KG1 (cell line): ENCODE data around the gene NPSR1.

Source experiments
- DNase-seq: peaks from one replicate; lab custom pipeline; 2025; lab: John Stamatoyannopoulos, UW

The NPSR1 gene

DNA sequence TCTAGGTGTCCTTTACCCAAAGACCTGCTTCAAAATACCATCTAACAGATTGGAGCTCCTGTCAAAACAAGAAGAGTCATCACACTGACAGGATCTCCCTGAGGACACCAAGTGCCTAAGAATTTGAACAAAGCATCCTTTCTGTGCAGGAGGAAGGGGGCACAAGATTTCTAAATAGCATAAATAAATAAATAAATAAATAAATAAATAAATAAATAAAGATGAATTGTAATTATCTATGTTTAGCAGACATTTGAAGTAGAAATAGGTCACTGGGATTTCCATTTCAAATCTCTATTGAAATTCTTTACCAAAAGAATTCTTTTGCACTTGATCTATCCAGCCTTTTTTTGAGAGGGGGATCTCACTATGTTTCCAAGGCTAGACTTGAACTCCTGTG is 65.3 kb downstream of the NPSR1 start:
- DNase-seq, result no peak

GRCh38 chr7:34723866-34724490 is 66.0 kb downstream of the NPSR1 start:
- no peak for DNase-seq

GRCh38 chr7:34726221-34726620 is 68.2 kb downstream of the NPSR1 start:
- no peak for DNase-seq

DNA sequence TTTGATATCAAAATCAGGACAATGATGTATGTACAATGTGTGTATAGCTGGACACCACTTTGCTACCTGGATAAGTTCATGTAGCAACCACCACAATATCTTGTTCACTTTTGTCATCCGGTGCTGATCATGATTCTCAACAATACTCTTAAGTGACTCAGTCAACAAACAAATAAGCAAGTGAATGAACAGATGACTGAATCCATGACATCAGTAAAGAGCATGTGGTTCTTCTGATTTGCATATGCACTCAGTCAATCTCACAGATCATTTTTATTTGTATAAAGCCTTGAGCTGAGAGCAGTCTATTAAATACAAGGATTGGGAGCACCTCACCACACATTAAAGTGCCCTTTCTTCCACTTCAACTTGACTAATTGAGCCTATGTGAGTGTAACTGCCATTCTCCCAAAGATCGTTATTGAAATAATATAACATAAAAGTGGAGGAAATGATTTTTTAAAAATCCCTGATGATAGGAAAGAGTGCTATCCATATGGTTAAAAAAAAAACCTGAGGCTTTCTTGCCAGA is 69.5 kb downstream of the NPSR1 start:
- no peak for DNase-seq

GRCh38 chr7:34728156-34728555 is 70.1 kb downstream of the NPSR1 start:
- no peak for DNase-seq

DNA sequence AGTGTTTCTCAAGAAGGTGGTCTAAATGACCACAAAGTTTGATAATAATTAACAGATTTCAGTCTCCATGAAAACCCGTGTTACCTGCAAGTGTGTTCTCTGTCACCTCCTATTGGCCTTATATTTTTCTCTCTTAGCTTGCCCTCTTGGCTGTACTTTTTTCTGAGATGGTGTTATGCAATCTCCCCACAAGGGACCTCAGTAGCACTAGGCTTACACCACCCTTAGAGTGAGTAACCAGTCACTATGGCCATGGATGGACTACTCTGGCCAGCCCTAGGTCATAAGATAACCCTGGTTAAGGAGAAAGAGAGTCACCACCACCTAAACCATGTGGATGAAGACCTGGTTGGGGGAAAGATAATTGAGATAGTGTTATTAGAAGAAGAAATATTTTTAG is 76.8 kb downstream of the NPSR1 start:
- DNase-seq, result no peak

GRCh38 chr7:34735526-34735925 is 77.5 kb downstream of the NPSR1 start:
- no peak for DNase-seq

DNA sequence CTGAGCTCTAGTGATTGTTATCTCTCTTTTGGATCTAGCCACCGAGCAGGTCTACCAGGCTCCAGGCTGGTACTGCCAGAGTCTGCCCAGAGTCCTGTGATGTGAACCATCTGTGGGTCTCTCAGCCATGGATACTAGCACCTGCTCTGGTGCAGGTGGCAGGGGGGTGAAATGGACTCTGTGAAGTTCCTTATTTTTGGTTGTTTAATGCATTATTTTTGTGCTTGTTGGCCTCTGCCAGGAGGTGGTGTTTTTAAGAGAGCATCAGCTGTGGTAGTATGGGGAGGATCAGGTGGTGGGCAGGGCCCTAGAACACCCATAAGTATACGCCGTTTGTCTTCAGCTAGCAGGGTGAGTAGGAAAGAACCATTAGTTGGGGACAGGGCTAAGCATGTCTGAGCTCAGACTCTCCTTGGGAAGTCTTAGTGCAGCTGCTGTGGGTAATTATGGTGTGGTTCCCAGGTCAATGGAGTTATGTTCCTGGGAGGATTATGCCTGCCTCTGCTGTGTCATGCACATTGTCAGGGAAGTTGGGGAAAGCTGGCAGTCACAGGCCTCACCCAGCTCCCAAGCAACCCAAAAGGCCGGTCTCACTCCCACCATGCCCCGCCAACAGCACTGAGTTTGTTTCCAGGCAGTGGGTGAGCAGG is 81.8 kb downstream of the NPSR1 start:
- no peak for DNase-seq

DNA sequence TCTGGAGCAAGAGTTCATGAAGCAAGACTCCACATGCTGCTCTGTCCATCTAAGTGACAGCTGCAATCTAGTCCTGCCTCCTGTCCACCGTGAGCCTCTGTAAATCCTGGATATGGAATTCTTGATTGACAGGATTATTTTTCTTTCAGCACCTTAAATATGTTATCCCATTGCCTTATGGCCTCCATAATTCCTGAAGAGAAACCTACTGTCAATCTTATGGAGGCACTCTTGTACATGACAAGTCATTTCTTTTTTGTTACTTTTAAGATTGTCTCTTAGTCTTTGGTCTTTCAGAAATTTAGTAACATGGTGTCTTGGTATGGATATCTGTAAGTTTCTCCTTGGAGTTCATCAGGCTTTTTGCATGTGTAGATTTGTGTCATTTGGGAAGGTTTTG is 82.8 kb downstream of the NPSR1 start:
- DNase-seq, result no peak

- DNase-seq, result no peak
Observed at GRCh38 chr7:34747176-34747781, 89.3 kb downstream of the NPSR1 start.

GRCh38 chr7:34747867-34748727 is 90.1 kb downstream of the NPSR1 start:
- DNase-seq, result no peak

DNA sequence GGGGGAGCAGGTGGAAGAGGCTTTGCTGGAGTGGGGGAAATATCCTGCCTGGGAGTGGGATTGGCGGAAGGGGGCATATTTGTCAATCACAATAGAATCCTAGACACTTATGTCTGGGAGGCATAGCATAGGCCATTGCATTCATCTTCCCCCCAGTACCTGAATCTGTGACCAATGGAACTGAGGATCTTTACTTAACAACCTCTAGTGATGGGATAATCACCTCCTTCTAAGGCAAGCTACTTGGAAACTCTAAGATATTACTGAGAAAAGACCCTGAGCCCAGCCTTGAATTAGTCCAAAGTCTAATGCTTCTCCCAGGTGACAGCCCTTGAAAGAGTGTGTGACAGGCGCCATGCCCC is 90.7 kb downstream of the NPSR1 start:
- DNase-seq, result no peak

GRCh38 chr7:34749446-34749845 is 91.4 kb downstream of the NPSR1 start:
- DNase-seq, result no peak

DNA sequence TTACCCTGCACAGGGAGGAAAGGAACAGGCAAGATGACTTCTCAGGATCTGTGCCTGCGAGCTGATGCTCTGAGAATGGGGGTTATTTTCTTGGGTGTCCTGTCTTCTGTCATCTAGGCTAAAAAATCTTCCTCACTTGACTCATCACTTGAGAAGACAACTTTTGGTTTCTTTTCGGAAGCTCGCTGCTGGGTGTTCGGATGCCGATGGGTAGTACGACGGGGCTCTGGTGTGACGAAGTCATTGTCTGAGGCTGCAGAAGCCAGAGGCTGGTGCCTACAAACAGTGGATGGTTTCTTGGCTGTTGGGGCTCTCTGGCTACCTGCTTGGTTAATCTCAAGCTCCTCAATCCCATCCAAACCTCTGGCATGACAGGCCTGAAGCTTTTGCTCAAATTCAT is 92.2 kb downstream of the NPSR1 start:
- DNase-seq, result no peak

DNA sequence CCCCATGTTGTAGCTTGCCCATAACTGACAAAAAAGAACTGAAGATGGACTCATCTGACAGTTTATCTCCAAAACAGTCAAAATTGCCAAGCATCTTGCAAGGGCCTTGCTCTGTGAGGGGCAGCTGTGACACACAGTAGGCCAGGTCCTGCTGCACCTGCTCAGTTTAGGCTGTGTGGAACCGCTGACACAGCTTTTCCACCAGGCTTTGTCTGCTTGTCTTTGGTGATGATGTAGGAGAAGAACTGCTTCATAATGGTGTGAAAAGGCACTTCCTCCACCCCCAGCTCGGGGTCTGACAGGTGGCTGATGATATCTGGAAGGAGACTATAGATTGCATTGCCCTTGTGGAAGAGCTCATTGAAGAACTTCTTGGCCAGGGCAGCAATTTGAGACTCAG is 92.6 kb downstream of the NPSR1 start:
- DNase-seq, result no peak

GRCh38 chr7:34751725-34752643 is 94.0 kb downstream of the NPSR1 start:
- no peak for DNase-seq

DNA sequence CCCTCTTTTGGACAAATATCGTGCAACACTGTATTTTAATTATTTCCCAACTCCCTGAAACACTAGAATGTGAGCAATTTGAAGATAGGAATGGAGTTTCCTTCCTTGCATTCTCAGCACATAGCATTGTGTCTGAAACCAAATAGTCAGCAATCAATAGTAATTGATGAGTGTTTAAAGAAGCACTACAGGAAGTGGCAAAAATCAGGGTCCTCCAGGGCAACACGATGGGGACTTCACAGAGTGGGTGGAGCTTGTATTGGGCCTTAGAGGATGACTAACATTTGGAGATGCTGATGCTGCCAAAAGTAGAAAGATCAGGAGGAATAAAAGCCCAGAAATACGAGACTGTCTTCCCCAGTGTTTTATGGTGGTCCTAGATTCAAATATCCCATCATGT is 94.9 kb downstream of the NPSR1 start:
- DNase-seq, result no peak

GRCh38 chr7:34755008-34755407 is 97.0 kb downstream of the NPSR1 start:
- no peak for DNase-seq

DNA sequence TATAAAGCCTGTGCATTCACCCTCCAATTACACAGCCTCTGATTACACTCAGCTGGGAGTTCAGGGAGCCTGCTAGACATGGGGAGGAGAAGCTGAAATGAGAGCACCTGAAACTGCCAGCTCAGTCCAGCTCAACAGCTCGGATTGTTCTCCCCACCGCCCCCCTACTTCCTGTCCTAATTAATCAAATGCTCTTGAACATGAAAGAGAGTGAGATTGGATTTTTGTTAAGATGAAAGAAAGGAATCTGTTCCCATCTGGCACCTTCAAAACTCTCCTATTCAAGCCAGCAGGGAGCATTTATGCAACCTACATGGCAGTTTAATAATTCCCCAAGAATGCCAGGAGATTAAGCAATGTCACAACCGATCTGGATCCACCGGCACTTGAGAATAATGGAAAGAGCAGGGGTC is 98.0 kb downstream of the NPSR1 start:
- no peak for DNase-seq

- no peak for DNase-seq
Observed at GRCh38 chr7:34756691-34757090, 98.7 kb downstream of the NPSR1 start.

GRCh38 chr7:34757570-34758110 is 99.6 kb downstream of the NPSR1 start:
- DNase-seq, result no peak
